Upper lobe of left lung (tissue), 6 donors: ENCODE data around the gene FNDC3B. TPM values are rescaled to one million over a fixed set of nuclear protein-coding genes. Genes with fewer than 3 reads are reported as not detected.
"Not testable (repeated sequence)": the region's sequence is repeated elsewhere in the genome, so short reads cannot be mapped to it uniquely, and the experiment has no call there.

Experiments used
- ATAC-seq, 2 donors: fragments of 200-7000 bp; cut with Tn5 transposase; one replicate each; pipeline ENCODE4 v1.9.1; 2022; ENCODE audit warnings: mild to moderate bottlenecking in 2 of 2, moderate library complexity in 2 of 2; ENCODE audit not compliant: low FRiP score in 2 of 2
- DNase-seq, 2 donors: peaks; one replicate each; pipeline ENCODE4 v3.0.0-alpha.2; 2019 to 2020
- H3K27ac ChIP-seq, 4 donors: fragments of 200-600 bp; sonication (generic); one replicate each; pipeline ENCODE4 v1.5.1; 2016 to 2019
- H3K27me3 ChIP-seq, 4 donors: fragments of 200-600 bp; sonication (generic); one replicate each; pipeline ENCODE4 v1.5.1; 2017 to 2019
- H3K36me3 ChIP-seq, 4 donors: fragments of 200-600 bp; sonication (generic); one replicate each; pipeline ENCODE4 v1.5.1; 2016 to 2019
- H3K4me1 ChIP-seq, 4 donors: fragments of 200-600 bp; sonication (generic); one replicate each; pipeline ENCODE4 v1.5.1; 2018 to 2019
- H3K4me3 ChIP-seq, 4 donors: fragments of 200-600 bp; sonication (generic); one replicate each; pipeline ENCODE4 v1.5.1; 2017 to 2019; ENCODE audit warnings: mild to moderate bottlenecking in 2 of 4, moderate library complexity in 1 of 4
- H3K9me3 ChIP-seq, 4 donors: fragments of 200-600 bp; sonication (generic); one replicate each; pipeline ENCODE4 v1.5.1; 2018 to 2019
- CTCF ChIP-seq, 6 experiments: fragments of 450-650 bp in 4 of 6; fragments of 200-600 bp in 2 of 6; sonication (generic) in 2 of 6; IDR thresholded peaks; one replicate each; pipeline ENCODE4 v1.5.1; 2016 to 2019; ENCODE audit warnings: antibody characterized with exemption in 6 of 6
- EP300 ChIP-seq, 4 donors: sonication (generic); formaldehyde crosslinking; IDR thresholded peaks; one replicate each; pipeline ENCODE4 v1.5.1; 2017; ENCODE audit warnings: antibody characterized with exemption in 4 of 4, control low read depth in 2 of 4
- POLR2A ChIP-seq, 4 donors: fragments of 450-650 bp; IDR thresholded peaks; one replicate each; pipeline ENCODE4 v1.5.1; 2016 to 2017; ENCODE audit warnings: antibody characterized with exemption in 4 of 4, mild to moderate bottlenecking in 2 of 4
- POLR2AphosphoS5 ChIP-seq, 2 donors: sonication (generic); formaldehyde crosslinking; IDR thresholded peaks; one replicate each; pipeline ENCODE4 v1.5.1; 2017; ENCODE audit warnings: antibody characterized with exemption in 2 of 2
- WGBS, 2 donors: methylation state at CpG; one replicate each; pipeline ENCODE4 v1.1.5; 2017 to 2018; 5-methylcytosine and 5-hydroxymethylcytosine counted together
- total RNA-seq, 6 donors: library from RNA; depleted of rRNA in 4 of 6; stranded (reverse); fragments of >200 nt in 4 of 6; gene quantifications; one replicate each; pipeline versions ENCODE4 v1.1.0 to v1.2.1, GENCODE V29; 2016 to 2021
- donor health status: DM: no; HTN: no; CAD: no; lungs with moderate emphysema.
- donor health status: DM: no; HTN: yes; CAD: no; lungs with severe emphysema.

Gene FNDC3B
- total RNA-seq, 6 donors from 2014 or later = 73.3 to 167 (median 119) TPM

DNA sequence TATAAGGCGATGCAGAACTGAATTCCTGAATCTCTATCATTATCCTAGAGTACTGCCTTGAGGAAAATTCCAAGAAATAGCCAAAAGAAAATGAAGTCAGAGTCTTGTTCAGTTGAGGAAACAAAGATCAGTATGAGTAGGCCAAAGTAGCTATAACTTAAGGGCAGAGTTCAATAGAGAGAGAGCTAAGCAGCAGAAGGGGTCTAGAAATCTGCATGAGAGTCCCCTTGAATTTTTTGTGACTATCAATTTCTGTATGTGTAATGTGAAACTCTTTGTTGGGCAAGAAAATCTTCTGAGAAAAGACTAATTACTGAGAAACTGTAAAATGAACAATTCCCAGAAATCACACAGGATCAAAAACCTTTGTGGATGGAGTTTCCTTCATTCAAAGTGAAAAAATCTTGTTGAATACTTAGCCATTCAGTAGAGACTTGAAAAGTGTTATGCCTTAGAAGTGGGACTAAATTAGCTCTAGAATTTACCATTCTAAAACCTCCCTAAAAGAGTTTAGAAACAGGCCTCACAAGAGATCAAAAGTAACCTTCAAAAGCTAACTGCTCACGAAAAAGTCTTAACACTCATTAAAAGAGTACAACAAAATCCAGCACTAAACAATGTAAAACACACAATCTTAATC, 43.1 kb upstream of the FNDC3B start:
- H3K9me3 ChIP-seq = no peaks in the 10 kb centered on the region
- H3K36me3 ChIP-seq = no peaks in the 10 kb centered on the region
- 94% methylated on average over 2 of the region's 2 CpGs for WGBS, 2 donors
- no peaks in the 10 kb centered on the region for H3K4me1 ChIP-seq
- no peaks in the 10 kb centered on the region for H3K27me3 ChIP-seq
- no peak for ATAC-seq
- TF ChIP-seq EP300 (IDR thresholded peaks at IDR 0.05) = no peak
- TF ChIP-seq POLR2A (IDR thresholded peaks at IDR 0.05) = no peak
- TF ChIP-seq POLR2AphosphoS5 (IDR thresholded peaks at IDR 0.05) = no peak
- no peak for TF ChIP-seq CTCF (IDR thresholded peaks at IDR 0.05)
- no peak overlapping the region for H3K27ac ChIP-seq
- DNase-seq = no peak
- H3K4me3 ChIP-seq = no peak overlapping the region

GRCh38 chr3:171998731-171999130, 40.6 kb upstream of the FNDC3B start:
- not testable (repeated sequence) for H3K9me3 ChIP-seq, H3K27me3 ChIP-seq, H3K4me3 ChIP-seq, ATAC-seq, H3K4me1 ChIP-seq, H3K27ac ChIP-seq, H3K36me3 ChIP-seq
- DNase-seq = peak in 1 of 2 donors; percentile 50
- 92 to 98% methylated on average over 10 to 16 of the region's 24 CpGs for WGBS, 2 donors

DNA sequence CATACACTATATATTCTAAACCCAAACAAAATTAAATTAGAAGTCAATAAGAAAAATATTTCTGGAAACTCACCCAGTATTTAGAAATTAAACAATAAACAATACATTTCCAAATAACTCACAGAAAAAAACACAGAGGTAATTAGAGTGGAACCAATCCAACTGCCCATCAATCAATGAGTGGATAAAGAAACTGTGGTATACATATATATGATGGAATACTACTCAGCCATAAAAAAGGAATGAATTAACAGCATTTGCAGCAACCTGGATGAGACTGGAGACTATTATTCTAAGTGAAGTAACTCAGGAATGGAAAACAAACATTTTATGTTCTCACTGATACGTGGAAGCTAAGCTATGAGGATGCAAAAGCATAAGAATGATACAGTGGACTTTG, 37.8 kb upstream of the FNDC3B start:
- not testable (repeated sequence) for H3K9me3 ChIP-seq, H3K4me3 ChIP-seq, H3K4me1 ChIP-seq, DNase-seq, H3K36me3 ChIP-seq, H3K27me3 ChIP-seq, ATAC-seq, H3K27ac ChIP-seq
- 94 to 97% methylated on average over 1 of the region's 1 CpG for WGBS, 2 donors

DNA sequence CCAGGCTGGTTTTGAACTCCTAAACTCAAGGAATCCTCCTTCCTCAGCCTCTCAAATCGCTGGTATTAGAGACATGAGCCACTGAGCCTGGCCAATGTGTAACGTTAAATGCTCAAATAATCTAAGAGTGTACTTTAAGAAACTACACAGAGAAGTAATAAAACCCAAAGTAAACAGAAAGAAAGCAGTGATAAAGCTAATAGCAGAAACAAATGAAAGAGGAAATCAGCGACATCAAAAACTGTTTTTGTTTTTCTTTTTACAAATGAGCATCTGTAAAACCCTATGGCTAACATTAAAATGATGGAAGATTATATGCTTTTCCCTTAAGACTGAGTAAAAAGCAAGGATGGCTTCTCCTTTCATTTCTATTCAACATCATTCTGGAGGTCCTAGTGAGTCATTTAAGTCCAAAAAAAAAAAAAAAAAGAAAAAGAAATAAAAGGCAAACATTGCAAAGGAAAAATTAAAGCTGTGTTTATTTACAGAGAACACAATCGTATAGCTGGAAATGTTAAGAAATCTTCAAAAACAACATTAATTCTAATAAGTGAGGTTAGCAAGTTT, 36.8 kb upstream of the FNDC3B start:
- no peak for DNase-seq
- ATAC-seq = no peak
- H3K4me1 ChIP-seq = no peaks in the 10 kb centered on the region
- 70 to 73% methylated on average over 4 of the region's 4 CpGs for WGBS, 2 donors
- TF ChIP-seq CTCF (IDR thresholded peaks at IDR 0.05) = no peak
- no peak for TF ChIP-seq EP300 (IDR thresholded peaks at IDR 0.05)
- no peak for TF ChIP-seq POLR2AphosphoS5 (IDR thresholded peaks at IDR 0.05)
- no peak for TF ChIP-seq POLR2A (IDR thresholded peaks at IDR 0.05)
- H3K9me3 ChIP-seq = no peaks in the 10 kb centered on the region
- no peak overlapping the region for H3K27ac ChIP-seq
- H3K36me3 ChIP-seq = no peaks in the 10 kb centered on the region
- H3K4me3 ChIP-seq = no peak overlapping the region
- no peaks in the 10 kb centered on the region for H3K27me3 ChIP-seq

GRCh38 chr3:172003146-172003545, 36.2 kb upstream of the FNDC3B start:
- no peak overlapping the region for H3K4me3 ChIP-seq
- no peak for ATAC-seq
- 91 to 95% methylated on average over 6 of the region's 6 CpGs for WGBS, 2 donors
- DNase-seq = no peak
- TF ChIP-seq EP300 (IDR thresholded peaks at IDR 0.05) (no peak), CTCF (IDR thresholded peaks at IDR 0.05) (no peak), POLR2A (IDR thresholded peaks at IDR 0.05) (no peak), POLR2AphosphoS5 (IDR thresholded peaks at IDR 0.05) (no peak)
- no peaks in the 10 kb centered on the region for H3K4me1 ChIP-seq
- no peaks in the 10 kb centered on the region for H3K36me3 ChIP-seq
- H3K27me3 ChIP-seq = no peaks in the 10 kb centered on the region
- H3K9me3 ChIP-seq = no peaks in the 10 kb centered on the region
- H3K27ac ChIP-seq = no peak overlapping the region

- Histone ChIP-seq H3K4me1 (no peaks in the 10 kb centered on the region), H3K36me3 (no peaks in the 10 kb centered on the region), H3K4me3 (no peak overlapping the region), H3K27ac (no peak overlapping the region), H3K9me3 (no peaks in the 10 kb centered on the region), H3K27me3 (no peaks in the 10 kb centered on the region)
- TF ChIP-seq CTCF (IDR thresholded peaks at IDR 0.05) = no peak
- TF ChIP-seq POLR2AphosphoS5 (IDR thresholded peaks at IDR 0.05) = no peak
- TF ChIP-seq POLR2A (IDR thresholded peaks at IDR 0.05) = no peak
- TF ChIP-seq EP300 (IDR thresholded peaks at IDR 0.05) = no peak
- ATAC-seq (no peak), DNase-seq (no peak)
These were observed 32.4 kb upstream of the FNDC3B start for GRCh38 chr3:172007065-172007370.
